Dedifferentiated amniotic fluid mesenchymal stem cell (primary cell): Measurements from ENCODE around the gene ADGRG6.

Experiments used
- DNase-seq: peaks from one replicate; pipeline ENCODE4 v3.0.0-alpha.2; 2016; ENCODE audit errors: extremely low spot score

ADGRG6 gene

GRCh38 chr6:142485256-142485655, 183.4 kb downstream of the ADGRG6 start:
- DNase-seq, result no peak

- DNase-seq, result no peak
Measured at GRCh38 chr6:142489722-142490610, 188.2 kb downstream of the ADGRG6 start.
